ENCODE results near the gene GLS. TPM values are rescaled to one million over a fixed set of nuclear protein-coding genes. Genes with fewer than 3 reads are reported as not detected.

GLS gene
- total RNA-seq, 4 donors from 2014 or later: 60.6 to 128 (median 75.7) TPM

GRCh38 chr2:190903693-190904450, 23.3 kb downstream of the GLS start:
- Histone ChIP-seq H3K36me3 (peaks cover 36% of the 10 kb centered on the region), H3K27me3 (no peaks in the 10 kb centered on the region), H3K4me1 (no peaks in the 10 kb centered on the region), H3K4me3 (no peak overlapping the region), H3K9me3 (no peaks in the 10 kb centered on the region), H3K27ac (no peak overlapping the region)
- no peak for TF ChIP-seq EP300 (IDR thresholded peaks at IDR 0.05)
- no peak for TF ChIP-seq POLR2A (IDR thresholded peaks at IDR 0.05)
- TF ChIP-seq, protein P1, sequence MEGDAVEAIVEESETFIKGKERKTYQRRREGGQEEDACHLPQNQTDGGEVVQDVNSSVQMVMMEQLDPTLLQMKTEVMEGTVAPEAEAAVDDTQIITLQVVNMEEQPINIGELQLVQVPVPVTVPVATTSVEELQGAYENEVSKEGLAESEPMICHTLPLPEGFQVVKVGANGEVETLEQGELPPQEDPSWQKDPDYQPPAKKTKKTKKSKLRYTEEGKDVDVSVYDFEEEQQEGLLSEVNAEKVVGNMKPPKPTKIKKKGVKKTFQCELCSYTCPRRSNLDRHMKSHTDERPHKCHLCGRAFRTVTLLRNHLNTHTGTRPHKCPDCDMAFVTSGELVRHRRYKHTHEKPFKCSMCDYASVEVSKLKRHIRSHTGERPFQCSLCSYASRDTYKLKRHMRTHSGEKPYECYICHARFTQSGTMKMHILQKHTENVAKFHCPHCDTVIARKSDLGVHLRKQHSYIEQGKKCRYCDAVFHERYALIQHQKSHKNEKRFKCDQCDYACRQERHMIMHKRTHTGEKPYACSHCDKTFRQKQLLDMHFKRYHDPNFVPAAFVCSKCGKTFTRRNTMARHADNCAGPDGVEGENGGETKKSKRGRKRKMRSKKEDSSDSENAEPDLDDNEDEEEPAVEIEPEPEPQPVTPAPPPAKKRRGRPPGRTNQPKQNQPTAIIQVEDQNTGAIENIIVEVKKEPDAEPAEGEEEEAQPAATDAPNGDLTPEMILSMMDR (IDR thresholded peaks at IDR 0.05): no peak
- TF ChIP-seq POLR2AphosphoS5 (IDR thresholded peaks at IDR 0.05): no peak
- WGBS: 75% methylated on average over 1 of the region's 1 CpG
- no peak for DNase-seq (ENCODE audit: low spot score in 2 of 2)

DNA sequence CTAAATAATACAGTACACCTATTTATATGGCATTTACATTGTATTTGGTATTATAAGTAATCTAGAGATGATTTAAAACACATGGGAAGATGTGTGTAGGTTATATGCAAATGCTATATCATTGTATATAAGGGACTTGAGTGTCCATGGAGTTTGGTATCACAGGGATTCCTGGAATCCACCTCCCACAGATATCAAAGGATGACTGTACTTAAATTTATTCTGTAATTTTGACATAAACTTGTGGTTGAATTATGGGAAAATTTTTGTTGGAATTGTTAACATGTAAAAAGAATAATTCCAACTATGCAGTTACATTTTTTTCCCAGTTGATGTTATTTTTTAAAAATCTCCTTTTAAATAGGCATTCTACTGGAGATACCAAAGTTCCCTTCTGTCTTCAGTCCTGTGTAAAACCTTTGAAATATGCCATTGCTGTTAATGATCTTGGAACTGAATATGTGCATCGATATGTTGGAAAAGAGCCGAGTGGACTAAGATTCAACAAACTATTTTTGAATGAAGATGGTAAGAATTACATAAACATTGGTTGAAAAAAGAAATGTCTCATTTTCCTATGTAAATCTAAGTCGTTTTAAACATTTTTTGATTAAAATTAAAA, 24.1 kb downstream of the GLS start:
- 92% methylated on average over 3 of the region's 3 CpGs for WGBS
- TF ChIP-seq POLR2AphosphoS5 (IDR thresholded peaks at IDR 0.05) (no peak), POLR2A (IDR thresholded peaks at IDR 0.05) (no peak)
- DNase-seq (ENCODE audit: low spot score in 2 of 2): no peak
- Histone ChIP-seq H3K27ac (no peak overlapping the region), H3K27me3 (no peaks in the 10 kb centered on the region), H3K9me3 (no peaks in the 10 kb centered on the region), H3K36me3 (peaks cover 34% of the 10 kb centered on the region), H3K4me3 (no peak overlapping the region), H3K4me1 (no peaks in the 10 kb centered on the region)

GRCh38 chr2:190908532-190908931, 27.9 kb downstream of the GLS start:
- Histone ChIP-seq H3K4me3 (no peak overlapping the region), H3K27me3 (no peaks in the 10 kb centered on the region), H3K9me3 (no peaks in the 10 kb centered on the region), H3K36me3 (peaks cover 11% of the 10 kb centered on the region), H3K4me1 (no peaks in the 10 kb centered on the region), H3K27ac (no peak overlapping the region)
- 93% methylated on average over 5 of the region's 5 CpGs for WGBS
- DNase-seq (ENCODE audit: low spot score in 2 of 2): no peak
- no peak for TF ChIP-seq POLR2A (IDR thresholded peaks at IDR 0.05)
- TF ChIP-seq, protein P1 (IDR thresholded peaks at IDR 0.05): no peak
- no peak for TF ChIP-seq EP300 (IDR thresholded peaks at IDR 0.05)
- no peak for TF ChIP-seq POLR2AphosphoS5 (IDR thresholded peaks at IDR 0.05)

GRCh38 chr2:190909680-190910079, 29.1 kb downstream of the GLS start:
- TF ChIP-seq, protein P1 (IDR thresholded peaks at IDR 0.05): no peak
- TF ChIP-seq POLR2AphosphoS5 (IDR thresholded peaks at IDR 0.05): no peak
- TF ChIP-seq EP300 (IDR thresholded peaks at IDR 0.05): no peak
- no peak for TF ChIP-seq POLR2A (IDR thresholded peaks at IDR 0.05)
- H3K27me3 ChIP-seq: no peaks in the 10 kb centered on the region
- H3K4me3 ChIP-seq: no peak overlapping the region
- no peak for DNase-seq (ENCODE audit: low spot score in 2 of 2)
- no peak overlapping the region for H3K27ac ChIP-seq
- 92% methylated on average over 2 of the region's 2 CpGs for WGBS
- no peaks in the 10 kb centered on the region for H3K9me3 ChIP-seq
- peaks cover 7% of the 10 kb centered on the region for H3K36me3 ChIP-seq
- no peaks in the 10 kb centered on the region for H3K4me1 ChIP-seq

- H3K4me1 ChIP-seq: no peaks in the 10 kb centered on the region
- 39% methylated on average over 3 of the region's 3 CpGs for WGBS
- no peak overlapping the region for H3K27ac ChIP-seq
- no peaks in the 10 kb centered on the region for H3K9me3 ChIP-seq
- H3K4me3 ChIP-seq: no peak overlapping the region
- H3K36me3 ChIP-seq: peaks cover 13% of the 10 kb centered on the region
- H3K27me3 ChIP-seq: no peaks in the 10 kb centered on the region
- TF ChIP-seq, protein P1 (IDR thresholded peaks at IDR 0.05): no peak
- no peak for TF ChIP-seq EP300 (IDR thresholded peaks at IDR 0.05)
- TF ChIP-seq POLR2A (IDR thresholded peaks at IDR 0.05): no peak
- no peak for TF ChIP-seq POLR2AphosphoS5 (IDR thresholded peaks at IDR 0.05)
- no peak for DNase-seq (ENCODE audit: low spot score in 2 of 2)
Measured at GRCh38 chr2:190910341-190911136, 29.9 kb downstream of the GLS start.
